ENCODE results near the gene FAM184A.

FAM184A gene

DNA sequence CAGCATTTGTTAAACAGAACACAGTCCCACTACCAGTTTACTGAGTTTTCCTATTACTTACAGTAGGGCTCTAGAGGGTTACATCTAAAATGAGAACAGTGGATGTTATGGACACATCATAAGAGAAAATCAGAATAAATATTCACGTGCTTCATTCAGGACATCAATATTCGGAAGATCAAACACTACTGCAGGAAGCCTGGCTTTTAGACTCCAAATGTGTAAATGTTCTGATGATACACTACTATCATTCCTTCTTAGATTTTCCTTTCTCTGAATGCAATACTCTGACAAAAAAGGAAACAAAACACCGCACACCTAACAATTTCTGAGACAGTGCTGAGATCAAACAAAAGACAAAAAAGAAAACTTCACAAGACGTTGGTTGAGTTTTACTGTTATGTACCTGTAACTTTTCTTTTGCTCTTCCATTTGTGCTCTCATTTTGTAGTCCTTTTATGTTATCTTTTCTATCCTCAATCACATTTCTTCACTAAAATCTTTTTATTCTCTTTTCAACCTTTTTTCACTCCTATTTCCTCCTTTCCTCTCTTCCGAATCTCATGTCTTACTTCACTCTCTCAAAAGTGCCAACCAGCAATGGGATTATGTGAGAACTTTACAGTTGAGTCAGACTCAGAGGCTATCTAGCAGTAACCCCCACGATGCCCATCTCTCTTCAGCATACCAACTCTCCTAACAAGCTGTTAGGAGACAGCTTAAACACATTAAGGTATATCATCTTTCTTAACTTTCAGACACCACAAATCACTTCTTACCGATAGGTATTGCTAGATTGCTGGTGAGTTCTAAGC is 1.7 kb downstream of the FAM184A start:
- TF ChIP-seq HDGF (IDR thresholded peaks at IDR 0.05; ENCODE audit: borderline replicate concordance) = no peak
- TF ChIP-seq FOXA1 (IDR thresholded peaks at IDR 0.05) = no peak
- TF ChIP-seq NFRKB (IDR thresholded peaks at IDR 0.05) = no peak
- no peak for TF ChIP-seq CTBP1 (IDR thresholded peaks at IDR 0.05; ENCODE audit: borderline replicate concordance)
- TF ChIP-seq, protein P1, sequence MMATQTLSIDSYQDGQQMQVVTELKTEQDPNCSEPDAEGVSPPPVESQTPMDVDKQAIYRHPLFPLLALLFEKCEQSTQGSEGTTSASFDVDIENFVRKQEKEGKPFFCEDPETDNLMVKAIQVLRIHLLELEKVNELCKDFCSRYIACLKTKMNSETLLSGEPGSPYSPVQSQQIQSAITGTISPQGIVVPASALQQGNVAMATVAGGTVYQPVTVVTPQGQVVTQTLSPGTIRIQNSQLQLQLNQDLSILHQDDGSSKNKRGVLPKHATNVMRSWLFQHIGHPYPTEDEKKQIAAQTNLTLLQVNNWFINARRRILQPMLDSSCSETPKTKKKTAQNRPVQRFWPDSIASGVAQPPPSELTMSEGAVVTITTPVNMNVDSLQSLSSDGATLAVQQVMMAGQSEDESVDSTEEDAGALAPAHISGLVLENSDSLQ (IDR thresholded peaks at IDR 0.05) = no peak
- TF ChIP-seq TARDBP (IDR thresholded peaks at IDR 0.05) = no peak
- no peak for TF ChIP-seq ARNT (IDR thresholded peaks at IDR 0.05)
- TF ChIP-seq FOXM1 (IDR thresholded peaks at IDR 0.05; ENCODE audit: borderline replicate concordance) = no peak
- no peak for TF ChIP-seq LEF1 (IDR thresholded peaks at IDR 0.05; ENCODE audit: borderline replicate concordance)
- TF ChIP-seq L3MBTL2 (conservative IDR thresholded peaks at IDR 0.05) = no peak
- POLR2A ChIA-PET = interaction anchor here (1.4 kb wide), 1 partner anchor 180 kb away, joined by 3 read pairs; no protein-coding TSS in a partner anchor
- no peak for DNase-seq (ENCODE audit: extremely low spot score)
- CTCF ChIA-PET = interaction anchor here (1.0 kb wide), 1 partner anchor 13 kb away, joined by 3 read pairs; no protein-coding TSS in a partner anchor

DNA sequence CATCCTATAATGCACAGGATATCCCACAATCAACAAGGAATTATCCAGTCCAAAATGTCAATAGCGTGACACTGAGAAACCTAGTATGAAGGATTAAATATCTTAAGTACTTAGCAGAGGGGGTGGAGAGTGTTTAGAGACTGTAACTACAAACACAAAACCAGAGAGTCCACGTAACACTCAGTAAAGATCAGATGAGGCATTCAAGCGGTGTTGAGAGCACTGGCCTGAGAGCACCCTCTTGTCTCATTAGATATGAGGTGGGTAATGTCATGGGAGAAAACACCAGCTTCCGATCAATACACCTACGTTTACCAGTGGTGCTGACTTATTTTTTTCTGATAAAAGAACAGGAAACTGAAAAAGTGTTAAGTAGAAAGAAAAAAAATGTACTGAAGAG is 2.3 kb downstream of the FAM184A start:
- no peak for DNase-seq (ENCODE audit: extremely low spot score)
- POLR2A ChIA-PET = no interaction called here
- no peak for TF ChIP-seq L3MBTL2 (conservative IDR thresholded peaks at IDR 0.05)
- no peak for TF ChIP-seq ZNF384 (IDR thresholded peaks at IDR 0.05)
- no peak for TF ChIP-seq ELF4 (IDR thresholded peaks at IDR 0.05)
- TF ChIP-seq TARDBP (IDR thresholded peaks at IDR 0.05) = no peak
- TF ChIP-seq FOXM1 (IDR thresholded peaks at IDR 0.05; ENCODE audit: borderline replicate concordance) = no peak
- TF ChIP-seq, protein P1 (IDR thresholded peaks at IDR 0.05) = no peak
- no peak for TF ChIP-seq HDGF (IDR thresholded peaks at IDR 0.05; ENCODE audit: borderline replicate concordance)
- TF ChIP-seq NFRKB (IDR thresholded peaks at IDR 0.05) = no peak
- no peak for TF ChIP-seq SUZ12 (IDR thresholded peaks at IDR 0.05)
- TF ChIP-seq BHLHE40 (IDR thresholded peaks at IDR 0.05; ENCODE audit: borderline replicate concordance) = no peak
- TF ChIP-seq FOXA1 (IDR thresholded peaks at IDR 0.05) = no peak
- no peak for TF ChIP-seq FOXK2 (IDR thresholded peaks at IDR 0.05)
- no peak for TF ChIP-seq LEF1 (IDR thresholded peaks at IDR 0.05; ENCODE audit: borderline replicate concordance)
- TF ChIP-seq SP1 (IDR thresholded peaks at IDR 0.05) = no peak
- CTCF ChIA-PET = no interaction called here

DNA sequence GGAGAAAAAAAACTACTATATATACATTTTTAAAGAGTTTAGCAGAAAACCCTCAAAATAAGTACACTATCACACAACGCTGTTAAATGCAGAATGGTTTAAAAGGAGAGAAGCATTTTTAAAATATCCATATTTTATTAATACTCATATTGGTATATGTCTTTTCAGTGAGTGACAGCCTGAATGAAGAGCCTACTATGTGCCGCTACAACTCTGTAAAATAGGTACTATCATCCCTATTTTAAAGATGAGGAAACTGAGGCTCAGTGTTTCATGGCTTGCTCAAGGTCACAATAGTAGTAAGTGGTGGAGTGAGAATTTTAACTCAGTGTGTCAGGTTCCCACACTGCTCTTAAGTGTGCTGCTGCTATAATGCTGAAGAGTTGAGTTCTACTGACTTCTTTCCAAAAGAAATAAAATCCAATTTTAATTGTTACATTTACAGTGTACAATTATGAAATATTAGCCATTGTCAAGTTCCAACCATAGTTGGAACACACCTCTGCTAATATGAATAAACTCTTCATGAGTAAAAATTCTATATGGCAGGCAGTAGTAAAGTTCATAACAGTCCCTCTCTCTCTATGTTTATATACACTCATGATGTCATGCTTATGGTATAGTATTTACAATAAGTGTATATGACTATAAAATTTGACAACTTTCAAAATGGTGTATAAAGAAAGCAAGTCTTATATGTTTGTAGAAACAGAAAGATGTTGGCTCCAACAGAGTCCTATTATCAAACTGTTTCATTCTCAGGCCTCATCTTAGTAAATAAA is 3.1 kb downstream of the FAM184A start:
- ChIA-PET POLR2A (no interaction called here), CTCF (no interaction called here)
- no peak for DNase-seq (ENCODE audit: extremely low spot score)
- TF ChIP-seq FOXA1 (IDR thresholded peaks at IDR 0.05) (no peak), ARNT (IDR thresholded peaks at IDR 0.05) (no peak), SP1 (IDR thresholded peaks at IDR 0.05) (no peak), BHLHE40 (IDR thresholded peaks at IDR 0.05; ENCODE audit: borderline replicate concordance) (no peak), FOXM1 (IDR thresholded peaks at IDR 0.05; ENCODE audit: borderline replicate concordance) (no peak), TARDBP (IDR thresholded peaks at IDR 0.05) (no peak), HDGF (IDR thresholded peaks at IDR 0.05; ENCODE audit: borderline replicate concordance) (no peak), ZNF384 (IDR thresholded peaks at IDR 0.05) (no peak), CTBP1 (IDR thresholded peaks at IDR 0.05; ENCODE audit: borderline replicate concordance) (no peak), NFRKB (IDR thresholded peaks at IDR 0.05) (no peak), FOXK2 (IDR thresholded peaks at IDR 0.05) (no peak), ELF4 (IDR thresholded peaks at IDR 0.05) (no peak), LEF1 (IDR thresholded peaks at IDR 0.05; ENCODE audit: borderline replicate concordance) (no peak), L3MBTL2 (conservative IDR thresholded peaks at IDR 0.05) (no peak), SUZ12 (IDR thresholded peaks at IDR 0.05) (no peak)
- TF ChIP-seq, protein P1 (IDR thresholded peaks at IDR 0.05) = no peak

DNA sequence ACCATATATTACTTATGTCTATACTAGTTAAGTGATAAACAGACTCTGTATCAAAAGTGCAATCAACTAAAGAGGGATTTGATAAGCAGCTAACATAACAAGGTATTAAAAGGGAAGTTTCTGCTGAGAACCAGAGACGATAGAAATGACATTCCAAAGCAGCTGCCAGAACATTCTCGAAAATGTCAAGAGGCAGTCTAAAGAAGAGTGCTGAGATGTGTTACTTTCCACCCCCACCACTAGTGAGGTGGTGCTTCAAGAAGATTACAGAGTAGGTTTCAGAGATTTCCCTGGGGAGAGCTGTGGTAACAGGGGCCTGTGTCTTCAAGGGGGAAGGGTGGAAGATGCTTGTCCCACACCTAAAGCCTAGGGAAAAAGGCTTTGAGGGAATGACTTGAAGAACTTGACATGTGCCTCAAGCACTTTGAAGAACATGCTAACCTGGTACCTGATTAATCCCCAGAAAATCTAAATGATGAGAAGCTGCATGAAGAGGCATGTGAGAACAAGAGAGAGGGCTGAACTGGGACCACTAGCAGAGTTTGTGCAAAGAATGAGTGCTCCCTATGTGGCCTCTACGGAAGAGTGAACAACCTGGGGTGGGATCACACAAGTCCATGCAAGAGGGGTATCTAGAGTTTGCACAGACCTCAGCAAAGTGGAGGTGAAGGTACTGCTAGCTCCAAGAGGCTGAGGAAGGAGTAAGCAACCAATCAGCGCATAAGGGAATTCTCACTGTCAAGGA is 5.0 kb downstream of the FAM184A start:
- no peak for TF ChIP-seq BHLHE40 (IDR thresholded peaks at IDR 0.05; ENCODE audit: borderline replicate concordance)
- no peak for TF ChIP-seq ZNF384 (IDR thresholded peaks at IDR 0.05)
- TF ChIP-seq ARNT (IDR thresholded peaks at IDR 0.05) = no peak
- TF ChIP-seq L3MBTL2 (conservative IDR thresholded peaks at IDR 0.05) = no peak
- TF ChIP-seq FOXM1 (IDR thresholded peaks at IDR 0.05; ENCODE audit: borderline replicate concordance) = no peak
- TF ChIP-seq, protein P1 (IDR thresholded peaks at IDR 0.05) = no peak
- no peak for TF ChIP-seq FOXK2 (IDR thresholded peaks at IDR 0.05)
- ChIA-PET CTCF (interaction anchor here (0.6 kb wide), 1 partner anchor 34 kb away, joined by 4 read pairs; no protein-coding TSS in a partner anchor), POLR2A (interaction anchor here (0.8 kb wide), 1 partner anchor 9 kb away, joined by 4 read pairs; no protein-coding TSS in a partner anchor)
- DNase-seq (ENCODE audit: extremely low spot score) = no peak

Data from HEK293T (cell line).